Measurements from ENCODE around the gene DROSHA.

The DROSHA gene

GRCh38 chr5:31445041-31445600 is 86.8 kb downstream of the DROSHA start:
- Histone ChIP-seq H3K14ac (ENCODE audit: low read length in 2 of 2) (no peak overlapping the region), H3K36me3 (ENCODE audit: control insufficient read depth in 1 of 2, insufficient read depth in 2 of 2, low read depth in 1 of 2, low read length in 2 of 2) (peaks cover 5 to 45% of the 10 kb centered on the region in 2 experiments), H2AFZ (ENCODE audit: low read depth, low read length) (no peak overlapping the region), H3K4me1 (ENCODE audit: control insufficient read depth, insufficient read depth, low read depth, low read length) (no peaks in the 10 kb centered on the region), H2BK15ac (ENCODE audit: low read depth, poor library complexity, severe bottlenecking) (no peak overlapping the region), H3K4me3 (ENCODE audit: insufficient read depth in 1 of 2, low read depth in 1 of 2, low read length in 2 of 2) (no peak overlapping the region), H3K9me3 (ENCODE audit: control insufficient read depth, low read length) (no peaks in the 10 kb centered on the region), H2BK12ac (ENCODE audit: low read length in 2 of 2) (no peak overlapping the region), H2AK5ac (ENCODE audit: low read length, severe bottlenecking) (no peak overlapping the region), H3K4ac (ENCODE audit: low read depth in 1 of 2, low read length in 2 of 2) (no peak overlapping the region), H3K4me2 (ENCODE audit: low read length, poor library complexity, severe bottlenecking) (no peak overlapping the region), H3K79me1 (replicated peaks; ENCODE audit: low read length, poor library complexity, severe bottlenecking) (peaks cover 13% of the 10 kb centered on the region), H4K91ac (ENCODE audit: low read length) (no peak overlapping the region), H3K23ac (ENCODE audit: low read length in 2 of 2) (no peak overlapping the region), H4K8ac (ENCODE audit: low read length) (no peak overlapping the region), H2BK5ac (ENCODE audit: low read depth, low read length, poor library complexity, severe bottlenecking) (no peak overlapping the region), H3K18ac (ENCODE audit: low read depth in 1 of 2, low read length in 2 of 2) (no peak overlapping the region), H3K9ac (ENCODE audit: low read length) (no peak overlapping the region), H2BK120ac (ENCODE audit: low read depth, low read length) (no peak overlapping the region), H3K27me3 (ENCODE audit: control insufficient read depth in 1 of 2, insufficient read depth in 1 of 2, low read length in 2 of 2) (no peaks in the 10 kb centered on the region), H3K27ac (ENCODE audit: low read length, poor library complexity, severe bottlenecking) (no peak overlapping the region)
- DNase-seq: no peak
- WGBS: 93% methylated on average over 4 of the region's 4 CpGs

GRCh38 chr5:31443572-31443971 is 88.3 kb downstream of the DROSHA start:
- 100% methylated on average over 1 of the region's 3 CpGs for WGBS
- H3K27me3 ChIP-seq (ENCODE audit: control insufficient read depth in 1 of 2, insufficient read depth in 1 of 2, low read length in 2 of 2): no peaks in the 10 kb centered on the region
- no peak overlapping the region for H2BK5ac ChIP-seq (ENCODE audit: low read depth, low read length, poor library complexity, severe bottlenecking)
- H2BK12ac ChIP-seq (ENCODE audit: low read length in 2 of 2): no peak overlapping the region
- no peak overlapping the region for H2BK15ac ChIP-seq (ENCODE audit: low read depth, poor library complexity, severe bottlenecking)
- no peak overlapping the region for H3K18ac ChIP-seq (ENCODE audit: low read depth in 1 of 2, low read length in 2 of 2)
- H2AK5ac ChIP-seq (ENCODE audit: low read length, severe bottlenecking): no peak overlapping the region
- no peak overlapping the region for H3K4me2 ChIP-seq (ENCODE audit: low read length, poor library complexity, severe bottlenecking)
- peaks cover 18% of the 10 kb centered on the region for H3K79me1 ChIP-seq (replicated peaks; ENCODE audit: low read length, poor library complexity, severe bottlenecking)
- no peak overlapping the region for H4K91ac ChIP-seq (ENCODE audit: low read length)
- H3K36me3 ChIP-seq (ENCODE audit: control insufficient read depth in 1 of 2, insufficient read depth in 2 of 2, low read depth in 1 of 2, low read length in 2 of 2): peaks cover 10 to 49% of the 10 kb centered on the region in 2 experiments
- H3K4me1 ChIP-seq (ENCODE audit: control insufficient read depth, insufficient read depth, low read depth, low read length): no peaks in the 10 kb centered on the region
- H3K14ac ChIP-seq (ENCODE audit: low read length in 2 of 2): no peak overlapping the region
- no peak overlapping the region for H3K4ac ChIP-seq (ENCODE audit: low read depth in 1 of 2, low read length in 2 of 2)
- no peak overlapping the region for H2AFZ ChIP-seq (ENCODE audit: low read depth, low read length)
- no peak overlapping the region for H3K23ac ChIP-seq (ENCODE audit: low read length in 2 of 2)
- no peak overlapping the region for H4K8ac ChIP-seq (ENCODE audit: low read length)
- DNase-seq: no peak
- no peak overlapping the region for H2BK120ac ChIP-seq (ENCODE audit: low read depth, low read length)
- H3K9me3 ChIP-seq (ENCODE audit: control insufficient read depth, low read length): no peaks in the 10 kb centered on the region
- H3K9ac ChIP-seq (ENCODE audit: low read length): no peak overlapping the region
- H3K4me3 ChIP-seq (ENCODE audit: insufficient read depth in 1 of 2, low read depth in 1 of 2, low read length in 2 of 2): no peak overlapping the region
- H3K27ac ChIP-seq (ENCODE audit: low read length, poor library complexity, severe bottlenecking): no peak overlapping the region

- H3K79me1 ChIP-seq (replicated peaks; ENCODE audit: low read length, poor library complexity, severe bottlenecking): peaks cover 22% of the 10 kb centered on the region
- H2BK120ac ChIP-seq (ENCODE audit: low read depth, low read length): no peak overlapping the region
- no peak overlapping the region for H3K9ac ChIP-seq (ENCODE audit: low read length)
- H4K8ac ChIP-seq (ENCODE audit: low read length): no peak overlapping the region
- no peak overlapping the region for H2AFZ ChIP-seq (ENCODE audit: low read depth, low read length)
- no peaks in the 10 kb centered on the region for H3K27me3 ChIP-seq (ENCODE audit: control insufficient read depth in 1 of 2, insufficient read depth in 1 of 2, low read length in 2 of 2)
- no peak overlapping the region for H3K4me2 ChIP-seq (ENCODE audit: low read length, poor library complexity, severe bottlenecking)
- no peak overlapping the region for H3K23ac ChIP-seq (ENCODE audit: low read length in 2 of 2)
- H3K14ac ChIP-seq (ENCODE audit: low read length in 2 of 2): no peak overlapping the region
- H3K9me3 ChIP-seq (ENCODE audit: control insufficient read depth, low read length): no peaks in the 10 kb centered on the region
- H2BK12ac ChIP-seq (ENCODE audit: low read length in 2 of 2): peak overlapping the region in 1 of 2 experiments; percentile 63
- no peak overlapping the region for H3K18ac ChIP-seq (ENCODE audit: low read depth in 1 of 2, low read length in 2 of 2)
- H2BK15ac ChIP-seq (ENCODE audit: low read depth, poor library complexity, severe bottlenecking): no peak overlapping the region
- H3K27ac ChIP-seq (ENCODE audit: low read length, poor library complexity, severe bottlenecking): no peak overlapping the region
- peaks cover 14 to 42% of the 10 kb centered on the region in 2 experiments for H3K36me3 ChIP-seq (ENCODE audit: control insufficient read depth in 1 of 2, insufficient read depth in 2 of 2, low read depth in 1 of 2, low read length in 2 of 2)
- no peak overlapping the region for H3K4ac ChIP-seq (ENCODE audit: low read depth in 1 of 2, low read length in 2 of 2)
- no peak overlapping the region for H3K4me3 ChIP-seq (ENCODE audit: insufficient read depth in 1 of 2, low read depth in 1 of 2, low read length in 2 of 2)
- no peak overlapping the region for H2AK5ac ChIP-seq (ENCODE audit: low read length, severe bottlenecking)
- H2BK5ac ChIP-seq (ENCODE audit: low read depth, low read length, poor library complexity, severe bottlenecking): no peak overlapping the region
- no peaks in the 10 kb centered on the region for H3K4me1 ChIP-seq (ENCODE audit: control insufficient read depth, insufficient read depth, low read depth, low read length)
- no peak overlapping the region for H4K91ac ChIP-seq (ENCODE audit: low read length)
- DNase-seq: peak; percentile 36
- WGBS: 93% methylated on average over 3 of the region's 3 CpGs
These were observed 89.7 kb downstream of the DROSHA start for GRCh38 chr5:31442058-31442745.

- Histone ChIP-seq H2BK5ac (ENCODE audit: low read depth, low read length, poor library complexity, severe bottlenecking) (no peak overlapping the region), H4K91ac (ENCODE audit: low read length) (no peak overlapping the region)
These were observed 95.0 kb downstream of the DROSHA start for GRCh38 chr5:31436851-31437250.

More at GRCh38 chr5:31436851-31437250, 95.0 kb downstream of the DROSHA start:
- Histone ChIP-seq H3K23ac (ENCODE audit: low read length in 2 of 2) (no peak overlapping the region), H3K9ac (ENCODE audit: low read length) (no peak overlapping the region), H3K14ac (ENCODE audit: low read length in 2 of 2) (no peak overlapping the region), H4K8ac (ENCODE audit: low read length) (no peak overlapping the region), H2BK15ac (ENCODE audit: low read depth, poor library complexity, severe bottlenecking) (no peak overlapping the region), H3K27me3 (ENCODE audit: control insufficient read depth in 1 of 2, insufficient read depth in 1 of 2, low read length in 2 of 2) (no peaks in the 10 kb centered on the region), H3K4me2 (ENCODE audit: low read length, poor library complexity, severe bottlenecking) (no peak overlapping the region), H3K4me1 (ENCODE audit: control insufficient read depth, insufficient read depth, low read depth, low read length) (no peaks in the 10 kb centered on the region), H3K4me3 (ENCODE audit: insufficient read depth in 1 of 2, low read depth in 1 of 2, low read length in 2 of 2) (no peak overlapping the region), H2BK120ac (ENCODE audit: low read depth, low read length) (no peak overlapping the region), H3K27ac (ENCODE audit: low read length, poor library complexity, severe bottlenecking) (no peak overlapping the region), H2AFZ (ENCODE audit: low read depth, low read length) (no peak overlapping the region), H3K36me3 (ENCODE audit: control insufficient read depth in 1 of 2, insufficient read depth in 2 of 2, low read depth in 1 of 2, low read length in 2 of 2) (peaks cover 11 to 61% of the 10 kb centered on the region in 2 experiments), H3K4ac (ENCODE audit: low read depth in 1 of 2, low read length in 2 of 2) (no peak overlapping the region), H3K9me3 (ENCODE audit: control insufficient read depth, low read length) (no peaks in the 10 kb centered on the region), H2AK5ac (ENCODE audit: low read length, severe bottlenecking) (no peak overlapping the region), H2BK12ac (ENCODE audit: low read length in 2 of 2) (no peak overlapping the region), H3K18ac (ENCODE audit: low read depth in 1 of 2, low read length in 2 of 2) (no peak overlapping the region), H3K79me1 (replicated peaks; ENCODE audit: low read length, poor library complexity, severe bottlenecking) (peaks cover 15% of the 10 kb centered on the region)
- no peak for DNase-seq
- no CpG with 5 or more reads among the region's 1 CpG for WGBS

All from mesenchymal stem cell (in vitro differentiated cells and primary cell).